PC-9 (cell line): ENCODE data around the gene SLC25A28. TPM values are rescaled to one million over a fixed set of nuclear protein-coding genes. Genes with fewer than 3 reads are reported as not detected.

Source experiments
- BruUV-seq: library from RNA; stranded (reverse); fragments of 400-500 nt; replicated peaks from 2 replicates; lab custom pipeline; 2021; lab: Mats Ljungman, UMichigan
- CTCF ChIA-PET: fragments of 300-600 bp; sonication (Branson Sonifier 250); formaldehyde crosslinking; loops from one replicate; lab custom pipeline; 2022; ENCODE audit warnings: antibody characterized with exemption; lab: Charles Lee
- POLR2A ChIA-PET: fragments of 300-600 bp; sonication (Branson Sonifier 250); formaldehyde crosslinking; loops from one replicate; lab custom pipeline; 2022; ENCODE audit warnings: antibody characterized with exemption; ENCODE audit not compliant: unreplicated experiment; lab: Charles Lee
- DNase-seq, 2 experiments: peaks; one replicate each; pipeline versions ENCODE4 v3.0.0 to v3.0.0-alpha.2; 2015 to 2022; ENCODE audit warnings: mixed read lengths in 1 of 2
- H2AFZ ChIP-seq: fragments of 200-600 bp; sonication (generic); 2 replicates; pipeline ENCODE4 v1.8.1; 2017; ENCODE audit warnings: antibody characterized with exemption
- H3F3A ChIP-seq: fragments of 200-600 bp; sonication (generic); 2 replicates; pipeline ENCODE4 v1.8.1; 2017; ENCODE audit warnings: antibody characterized with exemption, mild to moderate bottlenecking, low read depth; ENCODE audit not compliant: insufficient read depth
- H3K27ac ChIP-seq: fragments of 200-600 bp; sonication (generic); 2 replicates; pipeline ENCODE4 v1.6.1; 2016; ENCODE audit warnings: mixed run types
- H3K27me3 ChIP-seq: fragments of 200-600 bp; sonication (generic); 2 replicates; pipeline ENCODE4 v1.6.1; 2016; ENCODE audit warnings: low read depth, mixed run types; ENCODE audit not compliant: insufficient read depth
- H3K36me3 ChIP-seq: fragments of 200-600 bp; sonication (generic); 2 replicates; pipeline ENCODE4 v1.6.1; 2016; ENCODE audit warnings: low read depth, mixed run types
- H3K4me1 ChIP-seq: fragments of 200-600 bp; sonication (generic); replicated peaks from 2 replicates; pipeline ENCODE4 v1.6.1; 2016; ENCODE audit warnings: mixed run types; ENCODE audit not compliant: insufficient read depth
- H3K4me2 ChIP-seq: fragments of 200-600 bp; sonication (generic); 2 replicates; pipeline ENCODE4 v1.6.1; 2017; ENCODE audit warnings: mixed run types
- H3K4me3 ChIP-seq: fragments of 200-600 bp; sonication (generic); 2 replicates; pipeline ENCODE4 v1.6.1; 2016; ENCODE audit warnings: mixed run types
- H3K79me2 ChIP-seq: fragments of 200-600 bp; sonication (generic); 2 replicates; pipeline ENCODE4 v1.6.1; 2017; ENCODE audit warnings: low read depth, mixed run types
- H3K9me2 ChIP-seq: fragments of 200-600 bp; sonication (generic); 2 replicates; pipeline ENCODE4 v1.8.1; 2017; ENCODE audit warnings: mild to moderate bottlenecking; ENCODE audit not compliant: insufficient read depth
- H3K9me3 ChIP-seq: fragments of 200-600 bp; sonication (generic); 2 replicates; pipeline ENCODE4 v1.8.1; 2016; ENCODE audit warnings: low read depth; ENCODE audit not compliant: insufficient read depth
- H4K20me1 ChIP-seq: fragments of 200-600 bp; sonication (generic); 2 replicates; pipeline ENCODE4 v1.8.1; 2017; ENCODE audit not compliant: insufficient read depth
- CTCF ChIP-seq: fragments of 200-600 bp; sonication (generic); conservative IDR thresholded peaks from 2 replicates; pipeline ENCODE4 v1.6.1; 2017; ENCODE audit warnings: mixed run types, antibody characterized with exemption, mild to moderate bottlenecking, moderate library complexity
- EZH2 ChIP-seq: fragments of 200-600 bp; sonication (generic); IDR thresholded peaks from 2 replicates; pipeline ENCODE4 v1.8.0; 2017; ENCODE audit warnings: antibody characterized with exemption, low read depth
- intact Hi-C: fragments of 100-400 bp; cut with micrococcal nuclease; formaldehyde crosslinking; loops from one replicate; pipeline ENCODE4 v1.10.0; 2022; ENCODE audit not compliant: unreplicated experiment
- total RNA-seq: library from RNA; stranded (reverse); gene quantifications from 2 replicates; pipeline ENCODE4 v1.2.3, GENCODE V29; 2021

SLC25A28 gene
- total RNA-seq, 1 experiment from 2014 or later = 17.6 TPM

- H3K4me1 ChIP-seq = no peaks in the 10 kb centered on the region
- H3K4me3 ChIP-seq = no peak overlapping the region
- no peaks in the 10 kb centered on the region for H3K9me2 ChIP-seq
- no peak for DNase-seq
- intact Hi-C loops = no loop called here
- no TSS peak for BruUV-seq
- CTCF ChIA-PET = no interaction called here
- no peaks in the 10 kb centered on the region for H3K27me3 ChIP-seq
- POLR2A ChIA-PET = no interaction called here
- H4K20me1 ChIP-seq = no peaks in the 10 kb centered on the region
- H2AFZ ChIP-seq = no peak overlapping the region
- H3K79me2 ChIP-seq = no peaks in the 10 kb centered on the region
- H3K27ac ChIP-seq = no peak overlapping the region
- no peak for TF ChIP-seq CTCF
- TF ChIP-seq EZH2 = no peak
- no peak overlapping the region for H3K4me2 ChIP-seq
- H3F3A ChIP-seq = no peaks in the 10 kb centered on the region
- no peaks in the 10 kb centered on the region for H3K9me3 ChIP-seq
- H3K36me3 ChIP-seq = no peaks in the 10 kb centered on the region
Measured at GRCh38 chr10:99569961-99570360, 50.3 kb downstream of the SLC25A28 start.

DNA sequence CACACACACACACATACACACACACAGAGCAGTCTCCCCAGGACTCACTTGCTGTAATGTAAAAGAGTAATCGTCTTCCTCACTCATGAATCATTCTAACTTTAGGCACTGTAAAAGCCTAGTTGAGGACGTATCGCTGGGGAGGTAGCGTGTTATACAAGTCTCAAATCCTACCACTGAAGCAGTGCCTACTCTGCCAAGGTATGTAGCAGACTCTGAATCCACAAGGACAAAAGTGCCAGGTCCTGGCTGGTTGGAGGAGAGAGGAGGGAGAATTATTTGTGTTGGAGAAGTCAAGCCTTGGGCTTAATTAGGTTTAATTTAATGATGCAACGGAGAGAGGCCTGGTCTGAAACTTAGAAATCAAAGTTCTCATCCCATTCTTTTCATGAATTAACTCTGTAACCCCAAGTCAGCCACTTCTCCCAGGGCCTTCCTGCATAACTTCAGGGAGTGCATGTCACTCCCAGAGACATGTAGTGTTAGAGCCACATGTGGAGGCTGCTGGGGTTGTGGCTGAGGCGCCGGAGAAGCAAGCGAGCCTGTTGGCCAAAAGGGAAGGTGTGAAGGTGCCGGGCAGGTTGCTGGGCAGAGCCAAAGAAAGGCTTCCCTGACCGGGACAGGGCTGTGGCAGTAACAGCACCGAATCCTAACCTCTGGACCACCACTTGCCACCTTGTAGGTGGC is 50.8 kb downstream of the SLC25A28 start:
- no TSS peak for BruUV-seq
- CTCF ChIA-PET = no interaction called here
- H4K20me1 ChIP-seq = no peaks in the 10 kb centered on the region

GRCh38 chr10:99565166-99565565 is 55.1 kb downstream of the SLC25A28 start:
- no peaks in the 10 kb centered on the region for H3K79me2 ChIP-seq
- no peak overlapping the region for H3K4me3 ChIP-seq
- H3K4me1 ChIP-seq = no peaks in the 10 kb centered on the region
- no peak overlapping the region for H3K4me2 ChIP-seq
- H3K27me3 ChIP-seq = no peaks in the 10 kb centered on the region
- BruUV-seq = no TSS peak
- TF ChIP-seq CTCF (no peak), EZH2 (no peak)
- ChIA-PET CTCF (no interaction called here), POLR2A (no interaction called here)
- no peak overlapping the region for H3K27ac ChIP-seq
- no peaks in the 10 kb centered on the region for H3K36me3 ChIP-seq
- no peaks in the 10 kb centered on the region for H3F3A ChIP-seq
- H4K20me1 ChIP-seq = no peaks in the 10 kb centered on the region
- DNase-seq = no peak
- H3K9me3 ChIP-seq = no peaks in the 10 kb centered on the region
- intact Hi-C loops = no loop called here
- H2AFZ ChIP-seq = no peak overlapping the region
- no peaks in the 10 kb centered on the region for H3K9me2 ChIP-seq

More for the DNA sequence above, 50.8 kb downstream of the SLC25A28 start:
- no peak for DNase-seq
- Histone ChIP-seq H3F3A (no peaks in the 10 kb centered on the region), H3K4me3 (no peak overlapping the region), H3K4me1 (no peaks in the 10 kb centered on the region), H3K27me3 (no peaks in the 10 kb centered on the region), H2AFZ (no peak overlapping the region), H3K9me3 (no peaks in the 10 kb centered on the region), H3K36me3 (no peaks in the 10 kb centered on the region), H3K4me2 (no peak overlapping the region), H3K27ac (no peak overlapping the region), H3K79me2 (no peaks in the 10 kb centered on the region), H3K9me2 (no peaks in the 10 kb centered on the region)
- POLR2A ChIA-PET = no interaction called here
- TF ChIP-seq EZH2 = no peak
- no peak for TF ChIP-seq CTCF
- intact Hi-C loops = no loop called here
